Neural crest cell (in vitro differentiated cells): ENCODE results near the gene RPS15. TPM values are rescaled to one million over a fixed set of nuclear protein-coding genes. Genes with fewer than 3 reads are reported as not detected.
"Not testable (repeated sequence)": the region's sequence is repeated elsewhere in the genome, so short reads cannot be mapped to it uniquely, and the experiment has no call there.

ENCODE experiments used
- DNase-seq: peaks from one replicate; pipeline ENCODE4 v3.0.0; 2021; ENCODE audit warnings: low read depth, mixed read lengths, low spot score
- H3K27ac Mint-ChIP-seq: one replicate; pipeline ENCODE4 v1.8.0; 2021; ENCODE audit warnings: mild to moderate bottlenecking, mixed read lengths; ENCODE audit not compliant: unreplicated experiment
- H3K27me3 Mint-ChIP-seq: 2 replicates; pipeline ENCODE4 v1.8.0; 2021; ENCODE audit warnings: low read depth, mild to moderate bottlenecking, mixed read lengths
- H3K36me3 Mint-ChIP-seq: 2 replicates; pipeline ENCODE4 v1.8.0; 2021; ENCODE audit warnings: low read depth, mild to moderate bottlenecking, mixed read lengths
- H3K4me1 Mint-ChIP-seq: 2 replicates; pipeline ENCODE4 v1.8.0; 2021; ENCODE audit warnings: mixed read lengths
- H3K4me3 Mint-ChIP-seq: one replicate; pipeline ENCODE4 v1.8.0; 2021; ENCODE audit warnings: mild to moderate bottlenecking, mixed read lengths
- H3K9me3 Mint-ChIP-seq: 2 replicates; pipeline ENCODE4 v1.8.0; 2021; ENCODE audit warnings: mixed read lengths
- CTCF ChIP-seq: fragments of 200-600 bp; sonication (generic); conservative IDR thresholded peaks from 2 replicates; pipeline ENCODE4 v1.5.0; 2021; ENCODE audit warnings: antibody characterized with exemption, mild to moderate bottlenecking
- total RNA-seq: library from RNA; stranded (reverse); gene quantifications from 2 replicates; pipeline ENCODE4 v1.2.1, GENCODE V29; 2021

Gene RPS15
- total RNA-seq, 1 donor from 2014 or later, result 1,580 TPM

- H3K27ac Mint-ChIP-seq, result peak overlapping the region; percentile 5
- peaks cover 7% of the 10 kb centered on the region for H3K36me3 Mint-ChIP-seq
These were observed 20.3 kb upstream of the RPS15 start for GRCh38 chr19:1417681-1418495.

GRCh38 chr19:1418496-1418775 is 19.8 kb upstream of the RPS15 start:
- H3K4me1 Mint-ChIP-seq, result peaks cover 26% of the 10 kb centered on the region
- no peak for DNase-seq
- no peaks in the 10 kb centered on the region for H3K27me3 Mint-ChIP-seq
- no peaks in the 10 kb centered on the region for H3K9me3 Mint-ChIP-seq
- no peak for TF ChIP-seq CTCF
- no peak overlapping the region for H3K27ac Mint-ChIP-seq
- H3K36me3 Mint-ChIP-seq, result peaks cover 11% of the 10 kb centered on the region
- H3K4me3 Mint-ChIP-seq, result no peak overlapping the region

More at GRCh38 chr19:1417681-1418495, 20.3 kb upstream of the RPS15 start:
- no peak overlapping the region for H3K4me3 Mint-ChIP-seq
- no peaks in the 10 kb centered on the region for H3K27me3 Mint-ChIP-seq
- H3K9me3 Mint-ChIP-seq, result no peaks in the 10 kb centered on the region
- H3K4me1 Mint-ChIP-seq, result peaks cover 22% of the 10 kb centered on the region
- no peak for TF ChIP-seq CTCF
- DNase-seq, result no peak

GRCh38 chr19:1418951-1419738 is 19.1 kb upstream of the RPS15 start:
- no peak for TF ChIP-seq CTCF
- DNase-seq, result no peak
- Mint-ChIP-seq H3K27ac (no peak overlapping the region), H3K4me1 (peaks cover 28% of the 10 kb centered on the region), H3K4me3 (no peak overlapping the region), H3K36me3 (peaks cover 11% of the 10 kb centered on the region), H3K9me3 (no peaks in the 10 kb centered on the region), H3K27me3 (no peaks in the 10 kb centered on the region)

DNA sequence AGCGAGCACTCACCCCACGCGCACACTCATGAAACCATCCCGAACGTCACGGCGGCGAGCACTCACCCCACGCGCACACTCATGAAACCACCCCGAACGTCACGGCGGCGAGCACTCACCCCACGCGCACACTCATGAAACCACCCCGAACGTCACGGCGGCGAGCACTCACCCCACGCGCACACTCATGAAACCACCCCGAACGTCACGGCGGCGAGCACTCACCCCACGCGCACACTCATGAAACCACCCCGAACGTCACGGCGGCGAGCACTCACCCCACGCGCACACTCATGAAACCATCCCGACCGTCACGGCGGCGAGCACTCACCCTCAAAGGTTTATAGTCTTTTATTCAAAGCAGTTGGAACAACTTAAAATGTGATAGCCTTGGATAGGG is 18.1 kb upstream of the RPS15 start:
- not testable (repeated sequence) for H3K4me3 Mint-ChIP-seq, H3K27me3 Mint-ChIP-seq, H3K27ac Mint-ChIP-seq, H3K9me3 Mint-ChIP-seq, DNase-seq
- Mint-ChIP-seq H3K36me3 (peaks cover 13% of the 10 kb centered on the region), H3K4me1 (peaks cover 27% of the 10 kb centered on the region)

GRCh38 chr19:1420590-1420989 is 17.6 kb upstream of the RPS15 start:
- Mint-ChIP-seq H3K27ac (no peak overlapping the region), H3K36me3 (peaks cover 14% of the 10 kb centered on the region), H3K4me1 (peaks cover 24% of the 10 kb centered on the region), H3K9me3 (no peaks in the 10 kb centered on the region), H3K27me3 (no peaks in the 10 kb centered on the region), H3K4me3 (no peak overlapping the region)
- no peak for TF ChIP-seq CTCF
- DNase-seq, result no peak
